Activated T-helper 9 cell treated with anti-CD3 and anti-CD28 coated beads, Interleukin-2, amount 50 U/mL, for 16 hours (primary cell): ENCODE data around the gene ATF7.

Experiments used
- DNase-seq: peaks from one replicate; pipeline ENCODE4 v3.0.0-alpha.2; 2020; ENCODE audit warnings: low read depth

The ATF7 gene

GRCh38 chr12:53523131-53523530, 103.1 kb downstream of the ATF7 start:
- DNase-seq: no peak

- DNase-seq: no peak
Measured at GRCh38 chr12:53518381-53518780, 107.8 kb downstream of the ATF7 start.

- no peak for DNase-seq
Measured at GRCh38 chr12:53516758-53517455, 109.3 kb downstream of the ATF7 start.

GRCh38 chr12:53515291-53515680, 110.9 kb downstream of the ATF7 start:
- no peak for DNase-seq

GRCh38 chr12:53514628-53515290, 111.4 kb downstream of the ATF7 start:
- no peak for DNase-seq

- DNase-seq: no peak
Measured at GRCh38 chr12:53513712-53514410, 112.3 kb downstream of the ATF7 start.

- no peak for DNase-seq
Measured at GRCh38 chr12:53510181-53510812, 115.9 kb downstream of the ATF7 start.

- peak; percentile 67 for DNase-seq
Measured at GRCh38 chr12:53508534-53509170, 117.5 kb downstream of the ATF7 start.

GRCh38 chr12:53507603-53507885, 118.6 kb downstream of the ATF7 start:
- no peak for DNase-seq

- no peak for DNase-seq
Measured at GRCh38 chr12:53506881-53507602, 119.1 kb downstream of the ATF7 start, which contains the start of gene NPFF. Gene NPFF (minus strand): TSS chr12:53507484. CDS start chr12:53507474, 10 bp downstream.

GRCh38 chr12:53506450-53506785, 119.8 kb downstream of the ATF7 start:
- no peak for DNase-seq

GRCh38 chr12:53505555-53506449, 120.4 kb downstream of the ATF7 start:
- no peak for DNase-seq

GRCh38 chr12:53505086-53505485, 121.1 kb downstream of the ATF7 start:
- DNase-seq: no peak

GRCh38 chr12:53504004-53504920, 121.9 kb downstream of the ATF7 start:
- DNase-seq: no peak

GRCh38 chr12:53502983-53503728, 123.0 kb downstream of the ATF7 start:
- no peak for DNase-seq

GRCh38 chr12:53502331-53502730, 123.9 kb downstream of the ATF7 start:
- no peak for DNase-seq

- DNase-seq: no peak
Measured at GRCh38 chr12:53501615-53502181, 124.5 kb downstream of the ATF7 start.

- peak; percentile 93 for DNase-seq
Measured at GRCh38 chr12:53500776-53501614, 125.2 kb downstream of the ATF7 start, which contains the start of gene TARBP2. Gene TARBP2 (plus strand): TSS chr12:53501283. CDS start chr12:53501409, 126 bp downstream.
